ENCODE data around the gene RNPEP. TPM values are rescaled to one million over a fixed set of nuclear protein-coding genes. Genes with fewer than 3 reads are reported as not detected.
A peak's percentile ranks its signal among the peaks of the same experiment; 100 is the strongest.
"Not testable (repeated sequence)": the region's sequence is repeated elsewhere in the genome, so short reads cannot be mapped to it uniquely, and the experiment has no call there.

Gene RNPEP, protein sequence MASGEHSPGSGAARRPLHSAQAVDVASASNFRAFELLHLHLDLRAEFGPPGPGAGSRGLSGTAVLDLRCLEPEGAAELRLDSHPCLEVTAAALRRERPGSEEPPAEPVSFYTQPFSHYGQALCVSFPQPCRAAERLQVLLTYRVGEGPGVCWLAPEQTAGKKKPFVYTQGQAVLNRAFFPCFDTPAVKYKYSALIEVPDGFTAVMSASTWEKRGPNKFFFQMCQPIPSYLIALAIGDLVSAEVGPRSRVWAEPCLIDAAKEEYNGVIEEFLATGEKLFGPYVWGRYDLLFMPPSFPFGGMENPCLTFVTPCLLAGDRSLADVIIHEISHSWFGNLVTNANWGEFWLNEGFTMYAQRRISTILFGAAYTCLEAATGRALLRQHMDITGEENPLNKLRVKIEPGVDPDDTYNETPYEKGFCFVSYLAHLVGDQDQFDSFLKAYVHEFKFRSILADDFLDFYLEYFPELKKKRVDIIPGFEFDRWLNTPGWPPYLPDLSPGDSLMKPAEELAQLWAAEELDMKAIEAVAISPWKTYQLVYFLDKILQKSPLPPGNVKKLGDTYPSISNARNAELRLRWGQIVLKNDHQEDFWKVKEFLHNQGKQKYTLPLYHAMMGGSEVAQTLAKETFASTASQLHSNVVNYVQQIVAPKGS
- 56.7 and 70.8 TPM in 2 replicates for total RNA-seq (2014; rRNA removed; shearing (Covaris generic))
- polyA plus RNA-seq (2015; cell fraction: cytosol; rRNA removed), result 102 and 104 TPM in 2 replicates
- polyA plus RNA-seq (2015; cell fraction: nucleus; rRNA removed), result 112 and 126 TPM in 2 replicates

DNA sequence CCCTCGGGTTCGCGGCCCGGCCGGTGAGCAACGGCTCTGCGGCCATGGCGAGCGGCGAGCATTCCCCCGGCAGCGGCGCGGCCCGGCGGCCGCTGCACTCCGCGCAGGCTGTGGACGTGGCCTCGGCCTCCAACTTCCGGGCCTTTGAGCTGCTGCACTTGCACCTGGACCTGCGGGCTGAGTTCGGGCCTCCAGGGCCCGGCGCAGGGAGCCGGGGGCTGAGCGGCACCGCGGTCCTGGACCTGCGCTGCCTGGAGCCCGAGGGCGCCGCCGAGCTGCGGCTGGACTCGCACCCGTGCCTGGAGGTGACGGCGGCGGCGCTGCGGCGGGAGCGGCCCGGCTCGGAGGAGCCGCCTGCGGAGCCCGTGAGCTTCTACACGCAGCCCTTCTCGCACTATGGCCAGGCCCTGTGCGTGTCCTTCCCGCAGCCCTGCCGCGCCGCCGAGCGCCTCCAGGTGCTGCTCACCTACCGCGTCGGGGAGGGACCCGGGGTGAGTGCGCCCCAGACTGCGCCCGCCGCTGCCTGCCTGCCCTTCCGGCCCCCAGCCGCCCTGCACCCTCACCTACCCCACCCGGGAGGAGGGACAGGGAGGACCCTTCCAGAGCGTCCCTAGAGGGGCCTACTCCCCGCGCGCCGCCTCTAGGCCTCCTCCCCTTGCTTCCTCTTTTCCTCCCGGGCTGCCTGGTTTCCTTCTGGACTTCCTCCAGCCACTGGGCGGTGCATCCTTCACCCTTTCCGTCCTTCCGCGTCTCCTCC lies at the start of gene RNPEP:
TSS of gene RNPEP (plus strand) at position 26 of the 757 bp plus-strand sequence. CDS start at position 45, 19 bp downstream.
- peak; percentile 79 for DNase-seq (ENCODE audit: low read depth)

DNA sequence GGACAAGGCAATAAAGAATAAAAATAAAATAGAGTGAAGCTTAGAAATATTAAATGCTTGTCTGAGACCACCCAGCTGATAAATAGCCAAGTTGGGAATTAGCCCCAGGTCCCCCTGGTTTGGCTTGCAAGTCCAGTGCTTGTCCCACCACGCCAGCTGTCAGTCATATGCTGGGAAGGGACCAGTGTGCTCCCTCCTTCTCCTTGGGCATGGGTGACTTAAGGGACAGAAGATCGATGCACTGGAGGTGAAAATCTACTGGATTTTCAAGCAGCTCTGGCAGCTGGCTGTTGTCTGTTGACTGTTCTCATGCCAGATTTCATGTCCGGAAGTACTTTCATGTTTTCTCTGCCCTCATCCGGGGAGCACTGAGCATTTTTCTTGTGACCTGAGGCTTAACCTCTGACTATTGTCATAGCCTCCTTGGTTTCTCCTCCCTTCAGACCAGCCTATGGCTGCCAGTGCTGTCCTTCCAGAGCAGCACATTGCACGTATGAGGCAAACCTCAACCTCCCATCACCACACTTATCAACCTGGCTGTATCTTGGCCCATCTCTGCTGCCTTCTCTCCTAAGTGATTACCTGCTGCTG lies 48.5 kb upstream of the RNPEP start:
- peak; percentile 46 for DNase-seq (ENCODE audit: low read depth)

DNA sequence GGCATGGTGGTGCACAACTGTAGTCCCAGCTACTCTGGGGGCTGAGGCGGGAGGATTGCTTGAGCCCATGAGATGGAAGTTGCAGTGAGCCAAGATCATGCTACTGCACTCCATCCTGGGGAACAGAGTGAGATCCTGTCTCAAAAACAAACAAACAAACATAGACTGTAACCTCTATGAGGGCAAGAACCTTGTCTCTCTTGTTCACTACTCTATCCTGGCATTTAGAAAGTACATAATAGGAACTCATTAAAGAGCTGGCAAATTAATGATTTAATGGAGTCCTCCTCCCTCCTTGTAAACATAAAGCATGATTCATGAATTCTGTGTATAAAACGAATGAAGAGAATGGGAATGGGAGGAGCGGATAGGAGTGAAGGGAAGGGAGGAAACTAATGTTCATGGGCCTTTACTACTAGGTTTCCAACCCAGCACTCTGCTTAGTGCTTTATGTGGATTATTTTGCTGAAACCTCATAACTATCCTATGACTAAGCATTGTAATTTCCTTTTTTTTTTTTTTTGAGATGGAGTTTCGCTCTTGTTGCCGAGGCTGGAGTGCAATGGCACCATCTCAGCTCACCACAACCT lies 44.7 kb upstream of the RNPEP start:
- peak; percentile 84 for DNase-seq (ENCODE audit: low read depth)

DNA sequence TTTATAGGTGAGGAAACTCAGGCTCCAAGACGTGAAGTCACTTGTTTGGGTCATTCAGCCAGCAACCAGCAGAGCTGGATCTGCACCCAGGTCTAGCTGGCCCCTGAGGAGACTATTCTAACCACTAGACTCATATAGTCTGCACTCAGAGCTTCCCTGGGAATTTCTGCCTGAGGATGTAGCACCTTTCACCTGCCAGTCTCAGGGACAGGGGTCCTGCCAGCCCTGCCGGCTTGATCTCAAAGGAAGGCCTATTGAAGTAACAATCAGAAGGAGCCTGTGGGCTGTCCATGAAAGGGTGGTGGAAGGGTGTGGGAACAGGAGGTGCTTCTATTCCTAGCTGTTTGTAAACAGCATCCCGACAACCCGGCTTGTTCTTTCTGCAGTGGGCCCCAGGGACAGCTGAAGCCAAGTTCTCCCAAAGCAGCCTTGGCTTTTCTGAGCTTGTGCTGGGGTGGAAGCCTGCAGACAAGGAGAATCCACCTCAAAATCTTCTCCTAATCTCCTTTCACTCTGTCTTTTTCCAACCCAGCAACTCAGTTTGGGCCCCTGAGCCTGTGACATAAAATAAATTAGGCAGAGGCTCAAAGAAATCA lies 43.9 kb upstream of the RNPEP start:
- no peak for DNase-seq (ENCODE audit: low read depth)

DNA sequence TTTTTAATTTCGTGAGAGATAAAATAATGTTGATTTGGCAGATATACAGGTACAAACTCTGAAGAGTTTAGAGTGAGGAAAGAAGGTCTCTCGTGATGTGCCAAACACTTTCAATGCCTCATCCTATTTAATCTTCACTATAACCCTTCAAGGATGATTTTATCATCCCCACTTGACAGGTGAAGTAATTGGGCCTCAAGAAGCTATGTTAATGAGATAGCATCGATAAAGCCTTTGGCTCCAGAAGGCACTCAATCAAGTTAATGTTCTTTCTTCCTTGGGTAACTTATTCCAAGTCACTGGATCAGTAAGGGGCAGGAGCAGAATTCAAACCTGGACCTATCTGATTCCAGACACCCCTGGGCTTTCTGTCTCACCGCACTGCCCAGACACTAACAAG lies 43.3 kb upstream of the RNPEP start:
- no peak for DNase-seq (ENCODE audit: low read depth)

DNA sequence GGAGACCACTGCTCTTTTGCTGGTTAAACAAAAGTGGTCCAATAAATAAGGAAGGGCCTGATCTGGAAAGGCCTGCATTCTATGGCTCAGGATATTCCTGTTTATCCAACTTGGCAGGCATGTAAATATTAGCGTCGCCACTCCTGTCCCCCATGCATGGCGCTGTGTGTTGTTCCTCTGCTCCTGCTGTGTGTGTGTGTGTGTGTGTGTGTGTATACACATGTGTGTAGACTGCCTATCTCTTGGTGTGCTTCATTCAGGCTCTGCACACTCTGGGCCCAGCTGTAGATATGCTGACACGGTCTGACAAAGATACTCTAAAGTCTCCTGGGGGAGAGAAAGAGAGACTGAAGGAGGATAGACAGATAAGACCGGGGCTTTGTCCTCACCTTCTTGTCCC lies 42.9 kb upstream of the RNPEP start:
- no peak for DNase-seq (ENCODE audit: low read depth)

DNA sequence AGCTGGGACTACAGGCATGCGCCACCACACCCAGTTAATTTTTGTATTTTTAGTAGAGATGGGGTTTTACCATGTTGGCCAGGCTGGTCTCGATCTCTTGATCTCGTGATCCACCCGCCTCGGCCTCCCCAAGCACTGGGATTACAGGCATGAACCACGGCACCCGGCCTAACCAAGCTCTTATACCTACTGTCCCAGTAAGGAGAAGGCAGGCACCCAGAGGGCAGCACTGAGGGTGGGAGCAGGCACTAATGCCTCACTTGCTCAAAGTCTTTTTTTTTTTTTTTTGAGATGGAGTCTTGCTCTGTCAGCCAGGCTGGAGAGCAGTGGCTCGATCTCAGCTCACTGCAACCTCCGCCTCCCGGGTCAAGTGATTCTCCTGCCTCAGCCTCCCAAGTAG lies 42.1 kb upstream of the RNPEP start:
- not testable (repeated sequence) for DNase-seq (ENCODE audit: low read depth)

DNA sequence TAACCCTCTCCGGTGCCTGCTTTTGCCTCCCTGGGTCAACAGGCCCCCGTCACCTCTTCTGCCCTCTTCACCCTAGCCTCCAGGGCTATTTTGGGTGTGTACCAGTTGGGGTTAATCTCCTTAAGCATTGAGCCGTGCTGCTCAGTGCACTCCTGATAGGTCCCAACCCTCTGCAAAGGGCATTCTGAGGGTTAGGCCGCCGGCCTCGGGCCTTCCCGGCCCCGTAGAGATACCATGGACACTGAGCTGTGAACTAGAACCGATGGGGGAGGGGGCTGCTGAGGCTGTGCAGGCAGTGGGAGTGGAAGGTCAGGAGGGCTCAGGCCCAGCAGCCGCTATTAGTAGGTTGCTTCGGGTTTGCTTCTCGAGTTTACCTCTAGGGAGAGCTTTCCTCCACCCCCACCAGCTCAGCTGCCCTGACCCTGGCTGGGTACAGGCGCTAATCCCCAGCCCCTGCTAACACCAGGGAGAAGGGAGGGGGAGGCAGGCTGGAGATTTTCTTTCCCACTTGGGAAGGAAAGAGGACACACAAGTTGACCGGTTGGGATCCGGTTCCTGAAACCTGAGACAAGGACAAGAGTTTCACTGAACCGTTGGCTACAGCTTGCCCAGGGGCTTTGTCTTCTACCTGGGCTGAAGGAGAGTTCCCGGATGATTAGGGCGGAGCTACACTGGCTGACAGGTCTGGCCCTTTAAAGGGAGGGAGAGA lies 40.9 kb upstream of the RNPEP start:
- DNase-seq (ENCODE audit: low read depth), result no peak

DNA sequence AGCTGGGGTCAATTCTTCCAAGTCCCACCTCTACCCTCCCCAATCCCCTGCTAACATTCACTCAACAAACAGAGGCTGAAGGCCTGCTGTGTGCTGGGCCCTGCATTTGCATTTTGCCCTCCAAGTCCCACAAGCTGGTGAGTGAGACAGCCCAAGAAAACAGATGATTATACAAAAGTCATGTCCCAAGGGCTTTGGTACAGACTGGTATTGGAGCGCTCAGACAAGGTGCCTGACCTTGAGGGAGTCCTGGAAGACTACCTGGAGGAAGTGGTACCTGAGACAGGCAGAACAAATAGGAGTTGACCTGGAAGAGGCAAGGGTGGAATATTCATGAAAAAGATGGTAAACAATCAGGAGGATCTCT lies 40.3 kb upstream of the RNPEP start:
- no peak for DNase-seq (ENCODE audit: low read depth)

DNA sequence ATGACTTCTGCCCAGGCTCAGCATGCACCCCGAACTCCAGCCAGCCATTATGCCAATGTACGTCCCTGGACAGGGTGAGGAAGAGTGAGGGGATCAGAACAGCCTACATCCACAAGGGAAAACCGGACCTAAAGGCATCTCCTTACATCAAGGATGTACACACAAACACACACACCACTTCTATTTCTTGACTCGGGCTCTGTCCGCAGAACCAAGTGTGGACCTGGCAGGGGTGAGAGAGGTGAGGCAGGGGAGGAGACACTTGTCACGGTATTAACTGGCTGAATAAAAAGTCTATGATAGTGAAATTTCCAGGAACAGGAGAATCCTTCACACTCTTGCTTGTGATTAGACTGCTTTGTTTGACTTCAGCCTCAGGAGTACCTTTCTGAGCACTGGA lies 38.4 kb upstream of the RNPEP start:
- DNase-seq (ENCODE audit: low read depth), result no peak

DNA sequence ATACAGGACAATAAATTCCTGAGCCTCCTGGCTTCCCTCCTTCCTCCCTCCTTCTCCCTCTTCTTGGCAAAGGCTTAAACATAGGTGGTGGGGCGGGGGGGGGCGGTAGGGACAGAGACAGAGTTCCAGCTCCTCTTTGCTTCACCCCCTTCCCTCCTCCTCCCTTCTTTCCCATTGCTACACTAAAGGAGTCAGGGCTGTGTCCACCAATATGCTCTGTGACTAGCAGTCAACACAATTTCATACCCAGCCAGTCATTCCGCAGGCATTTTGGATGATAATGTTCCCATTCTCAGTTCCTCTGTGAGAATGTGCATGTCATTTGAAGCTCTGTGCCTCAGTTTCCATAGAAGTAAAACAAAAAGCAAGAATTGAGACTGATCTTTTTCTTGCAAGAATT lies 37.8 kb upstream of the RNPEP start:
- DNase-seq (ENCODE audit: low read depth), result no peak

DNA sequence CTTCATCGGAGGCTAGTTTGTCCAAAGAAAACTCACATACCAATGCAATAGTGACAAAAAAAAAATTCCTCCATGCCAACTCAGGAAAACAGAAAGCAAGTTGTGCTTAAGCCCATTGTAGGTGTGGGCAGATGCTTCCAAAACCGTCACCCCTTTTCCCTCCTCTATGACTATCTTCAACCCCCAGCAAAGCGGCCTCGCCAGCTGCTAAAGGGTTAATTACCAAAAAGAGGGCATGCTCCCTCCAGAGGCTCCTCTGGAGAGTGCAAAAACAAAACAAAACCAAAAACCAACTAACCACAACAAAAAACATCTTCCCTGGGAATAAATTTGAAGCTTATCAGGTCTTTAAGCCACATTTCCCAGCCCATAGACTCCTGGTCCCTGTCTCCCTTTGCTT lies 37.3 kb upstream of the RNPEP start:
- no peak for DNase-seq (ENCODE audit: low read depth)

DNA sequence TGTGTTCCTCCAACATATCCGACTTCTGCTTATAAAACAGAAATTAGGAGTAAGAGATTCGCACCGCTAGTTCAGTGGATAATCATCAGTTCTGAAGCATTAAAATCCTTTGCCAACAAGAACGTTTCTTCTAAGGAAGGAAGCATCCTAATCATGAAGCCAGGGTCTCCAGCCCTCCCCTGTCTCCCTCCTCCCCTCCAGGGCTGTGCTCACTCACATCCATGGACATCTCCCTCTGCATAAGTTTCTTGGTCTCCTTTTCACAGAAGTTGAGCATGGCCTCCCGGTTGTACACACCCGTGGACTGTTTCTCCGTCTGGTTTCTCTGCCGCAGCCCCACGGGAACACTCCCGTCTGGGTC lies 36.6 kb upstream of the RNPEP start:
- no peak for DNase-seq (ENCODE audit: low read depth)

DNA sequence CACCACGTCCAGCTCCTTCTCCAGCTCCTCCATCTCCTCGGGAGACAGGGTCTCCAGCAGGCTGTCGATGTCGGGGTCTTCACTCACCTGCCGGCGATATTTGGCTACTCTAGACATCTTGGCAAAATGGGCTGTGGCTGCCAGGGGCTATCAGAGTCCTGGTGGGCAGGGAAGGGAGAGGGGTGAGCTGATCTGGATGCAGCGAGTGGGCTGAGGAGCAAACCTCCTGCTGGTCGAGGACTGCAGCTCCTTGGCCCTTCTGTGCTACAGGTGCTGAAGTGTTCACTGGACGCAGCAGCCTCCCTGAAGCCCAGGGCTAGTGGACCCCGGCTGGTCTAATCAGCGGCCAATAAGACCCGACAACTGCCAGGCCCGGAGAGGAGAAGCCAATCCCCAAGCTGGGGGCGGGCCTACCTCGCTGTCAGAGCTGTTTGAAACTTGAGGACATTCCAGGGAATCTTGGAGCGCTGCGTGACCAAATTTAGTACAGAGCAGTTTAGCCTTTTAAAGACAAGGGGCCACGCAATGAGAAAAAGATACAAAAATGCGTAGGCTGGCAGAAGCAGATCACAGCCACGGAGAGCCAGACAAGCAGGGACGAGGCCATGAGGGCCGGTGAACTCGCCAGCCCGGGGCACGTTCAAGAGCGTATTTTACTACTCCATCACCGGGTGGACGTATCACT lies 36.1 kb upstream of the RNPEP start, which contains the start of gene LMOD1:
TSS of gene LMOD1 (minus strand) at position 325 of the 685 bp plus-strand sequence. CDS start at position 117, 208 bp downstream.
- peak; percentile 71 for DNase-seq (ENCODE audit: low read depth)

DNA sequence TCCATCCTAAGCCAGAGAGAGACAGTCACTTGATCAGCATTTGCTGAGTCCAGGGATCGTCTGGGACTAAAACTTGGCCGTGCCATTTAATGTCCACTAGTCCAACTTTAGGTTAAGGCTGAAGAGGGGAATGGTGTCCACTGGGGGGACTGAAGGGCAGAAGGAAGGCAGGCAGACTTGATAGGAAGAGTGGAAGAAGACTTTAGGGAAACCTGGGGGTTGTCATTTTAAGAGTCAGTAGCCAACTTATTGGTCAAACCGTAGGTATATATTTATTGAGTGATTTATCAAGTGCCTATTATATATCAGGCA lies 34.8 kb upstream of the RNPEP start:
- DNase-seq (ENCODE audit: low read depth), result no peak

DNA sequence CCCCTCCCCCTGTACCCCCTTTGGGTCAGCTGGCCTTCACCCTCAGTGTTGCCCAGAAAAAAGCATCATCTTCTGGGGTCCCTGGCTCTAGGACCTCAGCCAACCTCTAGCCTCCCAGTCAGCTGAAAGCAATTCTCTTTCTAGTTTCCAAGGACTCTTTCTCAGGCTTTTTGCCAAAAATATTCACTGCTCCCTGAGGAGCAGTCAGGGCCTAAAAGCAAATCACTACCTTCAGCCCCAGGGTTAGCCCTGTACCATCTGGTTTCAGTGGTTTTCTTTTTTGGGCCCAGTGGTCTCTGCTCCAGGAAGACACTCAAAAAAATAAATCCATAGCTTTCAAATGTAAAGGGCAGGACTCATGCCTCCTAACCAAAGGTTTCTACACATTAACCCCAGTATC lies 33.0 kb upstream of the RNPEP start:
- no peak for DNase-seq (ENCODE audit: low read depth)

DNA sequence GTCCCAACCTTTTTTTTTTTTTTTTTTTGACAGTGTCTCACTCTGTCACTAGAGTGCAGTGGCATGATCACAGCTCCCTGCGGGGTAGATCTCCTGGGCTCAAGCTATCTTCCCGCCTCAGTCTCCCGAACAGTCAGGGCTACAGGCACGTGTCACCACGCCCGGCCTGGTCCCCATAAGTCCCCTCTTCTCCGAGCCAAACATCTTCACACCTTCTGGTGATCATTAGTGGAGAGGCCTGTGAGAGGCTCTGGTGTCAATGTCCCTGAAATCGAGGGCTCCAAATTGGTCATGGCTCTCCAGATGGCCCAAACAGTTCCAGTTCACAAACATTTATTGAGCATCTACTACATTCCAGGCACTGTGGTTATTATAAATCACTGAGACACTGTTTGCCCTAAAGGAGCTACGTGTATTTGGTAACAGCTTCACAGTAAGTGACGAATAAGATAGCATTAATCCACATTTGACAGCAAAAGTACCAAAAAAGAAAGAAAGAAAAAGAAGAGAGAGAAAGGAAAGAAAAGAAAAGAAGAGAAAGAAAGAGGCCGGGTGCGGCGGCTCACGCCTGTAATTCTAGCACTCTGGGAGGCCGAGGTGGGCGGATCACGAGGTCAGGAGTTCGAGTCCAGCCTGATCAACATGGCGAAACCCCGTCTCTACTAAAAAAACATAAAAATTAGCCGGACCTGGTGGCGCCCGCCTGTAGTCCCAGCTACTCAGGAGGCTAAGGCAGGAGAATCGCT lies 28.0 kb upstream of the RNPEP start:
- no peak for DNase-seq (ENCODE audit: low read depth)

DNA sequence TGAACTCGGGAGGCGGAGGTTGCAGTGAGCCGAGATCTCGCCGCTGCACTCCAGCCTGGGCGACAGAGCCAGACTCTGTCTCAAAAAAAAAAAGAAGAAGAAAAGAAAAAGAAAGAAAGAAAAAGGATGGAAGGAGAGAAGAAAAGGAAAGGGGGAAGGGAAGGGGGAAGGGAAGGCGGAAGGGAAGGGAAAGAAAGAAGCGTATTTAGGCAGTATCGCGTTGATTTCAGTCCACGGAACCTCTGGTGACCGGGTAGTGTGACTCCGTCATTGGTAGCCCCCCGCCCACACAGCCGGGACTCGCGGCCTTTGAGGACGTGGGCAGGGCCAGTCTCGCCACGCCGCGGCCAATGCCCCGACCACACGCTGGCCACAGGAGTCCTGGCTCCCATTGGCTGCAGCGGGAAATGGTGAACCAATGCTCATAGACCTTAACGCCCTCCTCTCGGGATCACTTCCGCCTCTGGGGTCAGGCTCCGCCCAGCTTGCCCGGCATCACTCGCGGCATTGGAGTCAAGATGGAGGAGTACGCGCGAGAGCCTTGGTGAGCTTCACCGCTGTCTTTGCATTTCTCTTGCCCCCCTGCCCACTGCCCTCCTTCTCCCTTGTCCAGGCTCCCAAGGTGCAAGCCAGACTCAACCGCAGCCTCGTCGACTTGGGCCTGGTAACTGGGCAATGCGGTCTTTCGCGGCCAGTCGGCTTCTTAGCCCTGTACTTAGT lies 27.3 kb upstream of the RNPEP start, which contains the start of gene TIMM17A:
TSS of gene TIMM17A (plus strand) at position 495 of the 720 bp plus-strand sequence. CDS start at position 519, 24 bp downstream.
- peak; percentile 98 for DNase-seq (ENCODE audit: low read depth)
